ENCODE data around the gene KLF4. TPM values are rescaled to one million over a fixed set of nuclear protein-coding genes. Genes with fewer than 3 reads are reported as not detected.

Gene KLF4
- total RNA-seq, 1 donor from 2014 or later, result 107 TPM

DNA sequence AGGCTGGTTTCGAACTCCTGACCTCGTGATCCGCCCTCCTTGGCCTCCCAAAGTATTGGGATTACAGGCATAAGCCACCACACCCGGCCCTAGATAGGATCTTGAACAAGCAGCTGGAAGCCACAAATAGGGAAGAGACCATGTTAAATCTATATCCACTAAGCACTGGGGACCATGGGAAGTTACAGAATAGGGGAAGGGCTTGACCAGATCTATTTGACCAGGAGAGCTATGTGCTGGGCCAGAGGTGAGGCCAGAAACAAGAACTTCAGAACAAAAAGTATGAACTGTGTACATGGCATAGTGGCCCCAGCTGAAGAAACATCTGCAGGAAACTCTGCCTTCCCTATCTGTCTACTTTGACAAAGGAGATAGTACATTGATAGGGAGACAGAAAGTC, 10.8 kb downstream of the KLF4 start:
- DNase-seq (no peak), ATAC-seq (peak; percentile 44 to 68)
- intact Hi-C loops (cut with DNase I), result no loop called here
- no peak overlapping the region for H3K4me3 ChIP-seq
- H3K9me3 ChIP-seq, result no peaks in the 10 kb centered on the region
- H3K27me3 ChIP-seq (ENCODE audit: low read depth), result no peaks in the 10 kb centered on the region
- no peaks in the 10 kb centered on the region for H3K36me3 ChIP-seq
- no peak for TF ChIP-seq CTCF (IDR thresholded peaks at IDR 0.05)
- no peak overlapping the region for H3K27ac ChIP-seq
- H3K4me1 ChIP-seq, result peaks cover 7% of the 10 kb centered on the region

DNA sequence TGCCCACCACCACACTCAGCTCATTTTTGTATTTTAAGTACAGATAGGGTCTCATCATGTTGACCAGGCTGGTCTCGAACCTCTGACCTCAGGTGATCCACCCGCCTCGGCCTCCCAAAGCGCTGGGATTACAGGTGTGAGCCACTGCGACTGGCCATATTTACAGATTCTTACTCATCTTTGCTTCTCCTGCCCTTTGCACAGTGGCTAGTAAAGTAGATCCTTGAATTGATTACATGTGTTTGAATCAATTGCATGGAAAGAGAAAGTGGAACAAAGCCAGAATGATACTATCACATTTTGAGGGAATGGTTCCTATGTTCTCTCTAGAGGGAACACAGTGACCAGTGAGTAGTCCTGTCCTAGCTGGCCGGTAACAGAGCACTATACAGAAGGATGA, 15.4 kb downstream of the KLF4 start:
- Histone ChIP-seq H3K27me3 (ENCODE audit: low read depth) (no peaks in the 10 kb centered on the region), H3K36me3 (no peaks in the 10 kb centered on the region), H3K4me3 (no peak overlapping the region), H3K4me1 (peaks cover 2% of the 10 kb centered on the region), H3K9me3 (no peaks in the 10 kb centered on the region), H3K27ac (no peak overlapping the region)
- no peak for TF ChIP-seq CTCF (IDR thresholded peaks at IDR 0.05)
- intact Hi-C loops (cut with DNase I), result no loop called here
- DNase-seq (no peak), ATAC-seq (no peak)

DNA sequence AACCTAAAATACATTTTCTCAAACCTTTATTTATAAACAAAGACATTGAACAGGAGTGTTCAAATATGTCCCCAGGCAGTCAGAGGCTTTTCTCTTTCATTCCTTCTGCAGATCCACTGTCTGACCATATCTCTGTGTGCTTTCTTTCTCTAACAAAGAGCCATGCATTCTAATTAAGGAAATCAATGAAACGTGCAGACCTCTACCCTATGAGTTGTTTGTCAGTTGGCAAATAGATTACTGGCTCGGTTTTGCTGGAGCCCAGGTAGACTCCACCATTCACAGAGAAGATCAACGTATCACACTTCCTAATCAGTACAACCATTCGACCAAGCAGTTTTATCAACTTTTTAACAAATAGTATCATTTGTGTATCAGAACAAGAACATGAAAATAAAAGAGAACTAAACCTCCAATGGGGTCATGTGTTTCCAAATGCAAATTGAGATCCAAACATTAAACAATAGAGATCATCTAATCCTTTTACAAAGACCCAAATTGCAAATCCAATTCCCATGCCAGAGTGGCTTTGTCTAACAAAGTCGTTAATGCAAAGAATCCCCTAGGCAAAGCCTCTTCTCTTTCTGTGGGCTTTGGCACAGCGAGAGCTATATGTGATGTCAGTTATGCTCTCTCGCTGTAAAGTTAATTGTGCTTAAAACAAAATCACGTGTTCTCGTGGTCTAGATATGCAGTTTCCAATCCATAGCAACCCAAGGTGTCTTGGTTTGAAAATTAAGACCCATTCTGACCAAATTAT, 16.8 kb downstream of the KLF4 start:
- intact Hi-C loops (cut with DNase I), result no loop called here
- Histone ChIP-seq H3K27me3 (ENCODE audit: low read depth) (no peaks in the 10 kb centered on the region), H3K4me1 (no peaks in the 10 kb centered on the region), H3K9me3 (no peaks in the 10 kb centered on the region), H3K27ac (no peak overlapping the region), H3K36me3 (no peaks in the 10 kb centered on the region), H3K4me3 (no peak overlapping the region)
- DNase-seq (no peak), ATAC-seq (no peak)
- no peak for TF ChIP-seq CTCF (IDR thresholded peaks at IDR 0.05)

- ATAC-seq, result no peak
- intact Hi-C loops (cut with DNase I), result no loop called here
Measured at GRCh38 chr9:107471552-107471951, 18.0 kb downstream of the KLF4 start.

DNA sequence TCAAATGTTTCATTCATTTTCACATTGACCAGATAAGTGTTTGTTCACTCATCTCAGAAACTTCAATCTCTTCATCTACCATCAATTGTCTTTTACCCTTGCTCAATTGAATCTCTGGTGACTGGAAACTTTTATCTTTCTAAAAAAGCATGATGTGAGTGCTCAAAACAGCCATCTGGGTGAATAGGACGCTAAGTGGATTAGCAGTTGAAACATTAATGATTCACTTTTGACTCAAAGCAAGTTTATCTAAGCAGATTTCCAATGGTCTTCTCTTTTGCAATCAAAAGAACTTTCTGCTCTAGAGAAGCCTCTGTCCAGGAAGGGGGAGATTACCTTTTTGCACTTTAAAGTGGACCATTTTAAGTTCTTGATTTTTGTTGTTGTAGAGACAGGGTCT, 22.2 kb downstream of the KLF4 start:
- H3K4me1 ChIP-seq, result peaks cover 14% of the 10 kb centered on the region
- TF ChIP-seq CTCF (IDR thresholded peaks at IDR 0.05), result no peak
- H3K36me3 ChIP-seq, result no peaks in the 10 kb centered on the region
- H3K27me3 ChIP-seq (ENCODE audit: low read depth), result peaks cover 3% of the 10 kb centered on the region
- H3K27ac ChIP-seq, result no peak overlapping the region
- H3K9me3 ChIP-seq, result no peaks in the 10 kb centered on the region
- ATAC-seq, result no peak
- no peak overlapping the region for H3K4me3 ChIP-seq
- intact Hi-C loops (cut with DNase I), result no loop called here
- no peak for DNase-seq

More at GRCh38 chr9:107471552-107471951, 18.0 kb downstream of the KLF4 start:
- no peak for TF ChIP-seq CTCF (IDR thresholded peaks at IDR 0.05)
- no peaks in the 10 kb centered on the region for H3K27me3 ChIP-seq (ENCODE audit: low read depth)
- no peak overlapping the region for H3K27ac ChIP-seq
- no peak overlapping the region for H3K4me3 ChIP-seq
- no peaks in the 10 kb centered on the region for H3K36me3 ChIP-seq
- DNase-seq, result no peak
- no peaks in the 10 kb centered on the region for H3K4me1 ChIP-seq
- no peaks in the 10 kb centered on the region for H3K9me3 ChIP-seq

Data from lower lobe of right lung (tissue), 2 donors.